ENCODE data around the gene SSU72.

DNA sequence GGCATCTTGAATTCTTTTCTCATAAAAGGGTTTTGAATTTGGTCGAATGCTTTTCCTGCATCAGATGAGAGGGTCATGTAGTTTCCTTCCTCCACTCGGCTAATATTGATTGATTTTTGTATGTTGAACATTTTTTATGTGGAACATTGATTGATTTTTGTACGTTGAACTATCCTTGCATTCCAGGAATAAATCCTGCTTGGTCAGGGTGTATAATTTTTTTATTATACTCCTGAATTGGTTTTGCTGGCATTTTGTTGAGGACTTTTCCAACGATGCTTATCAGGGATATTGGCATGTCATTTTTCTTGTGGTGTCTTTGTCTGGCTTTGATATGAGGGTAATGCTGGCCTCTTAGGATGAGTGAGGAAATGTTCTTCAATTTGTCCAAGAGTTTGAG is 42.7 kb downstream of the SSU72 start:
- no peak for TF ChIP-seq POLR2A (IDR thresholded peaks at IDR 0.05; ENCODE audit: low read depth, low read length)
- no peak for TF ChIP-seq MYC (IDR thresholded peaks at IDR 0.05; ENCODE audit: low read depth, low read length)
- TF ChIP-seq, protein P1, sequence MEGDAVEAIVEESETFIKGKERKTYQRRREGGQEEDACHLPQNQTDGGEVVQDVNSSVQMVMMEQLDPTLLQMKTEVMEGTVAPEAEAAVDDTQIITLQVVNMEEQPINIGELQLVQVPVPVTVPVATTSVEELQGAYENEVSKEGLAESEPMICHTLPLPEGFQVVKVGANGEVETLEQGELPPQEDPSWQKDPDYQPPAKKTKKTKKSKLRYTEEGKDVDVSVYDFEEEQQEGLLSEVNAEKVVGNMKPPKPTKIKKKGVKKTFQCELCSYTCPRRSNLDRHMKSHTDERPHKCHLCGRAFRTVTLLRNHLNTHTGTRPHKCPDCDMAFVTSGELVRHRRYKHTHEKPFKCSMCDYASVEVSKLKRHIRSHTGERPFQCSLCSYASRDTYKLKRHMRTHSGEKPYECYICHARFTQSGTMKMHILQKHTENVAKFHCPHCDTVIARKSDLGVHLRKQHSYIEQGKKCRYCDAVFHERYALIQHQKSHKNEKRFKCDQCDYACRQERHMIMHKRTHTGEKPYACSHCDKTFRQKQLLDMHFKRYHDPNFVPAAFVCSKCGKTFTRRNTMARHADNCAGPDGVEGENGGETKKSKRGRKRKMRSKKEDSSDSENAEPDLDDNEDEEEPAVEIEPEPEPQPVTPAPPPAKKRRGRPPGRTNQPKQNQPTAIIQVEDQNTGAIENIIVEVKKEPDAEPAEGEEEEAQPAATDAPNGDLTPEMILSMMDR (IDR thresholded peaks at IDR 0.05; ENCODE audit: extremely low read depth in 1 of 2, insufficient read depth in 1 of 2, low read depth in 1 of 2, low read length in 2 of 2) = no peak
- TF ChIP-seq EZH2 (IDR thresholded peaks at IDR 0.05; ENCODE audit: borderline replicate concordance, low read depth, low read length, severe bottlenecking) = no peak
- no peak for TF ChIP-seq POLR2AphosphoS5 (IDR thresholded peaks at IDR 0.05; ENCODE audit: insufficient read depth, low read depth, low read length)
- TF ChIP-seq GATA2 (IDR thresholded peaks at IDR 0.05; ENCODE audit: insufficient read depth, insufficient read length, low read depth, low read length) = no peak
- no peak for TF ChIP-seq FOS (IDR thresholded peaks at IDR 0.05; ENCODE audit: borderline replicate concordance, insufficient read depth, low read length)
- TF ChIP-seq JUN (IDR thresholded peaks at IDR 0.05; ENCODE audit: borderline replicate concordance, insufficient read depth, insufficient read length, low read depth) = no peak
